ES-I3 (cell line): ENCODE measurements around the gene TPCN2.

ENCODE experiments used
- H3K36me3 ChIP-seq: 2 replicates; pipeline ENCODE4 v1.6.1; 2013; ENCODE audit warnings: mild to moderate bottlenecking, low read length, control low read depth, moderate library complexity; ENCODE audit not compliant: insufficient read depth
- H3K4me1 ChIP-seq: 2 replicates; pipeline ENCODE4 v1.6.1; 2013; ENCODE audit warnings: mild to moderate bottlenecking, control low read depth, low read length; ENCODE audit not compliant: insufficient read depth
- H3K9ac ChIP-seq: 2 replicates; pipeline ENCODE4 v1.6.1; 2013; ENCODE audit warnings: low read depth, mild to moderate bottlenecking, low read length, moderate library complexity
- H3K9me3 ChIP-seq: 2 replicates; pipeline ENCODE4 v1.6.1; 2013; ENCODE audit warnings: mild to moderate bottlenecking, low read length, moderate library complexity; ENCODE audit not compliant: control insufficient read depth, insufficient read depth

The TPCN2 gene

GRCh38 chr11:69153661-69154060 is 104.9 kb downstream of the TPCN2 start:
- H3K36me3 ChIP-seq, result no peaks in the 10 kb centered on the region; the same call in 1 of the 2 replicates
- no peak overlapping the region for H3K9ac ChIP-seq
- H3K4me1 ChIP-seq, result peaks cover 23% of the 10 kb centered on the region
- no peaks in the 10 kb centered on the region; the same call in 1 of the 2 replicates for H3K9me3 ChIP-seq

- Histone ChIP-seq H3K4me1 (peaks cover 23% of the 10 kb centered on the region), H3K36me3 (no peaks in the 10 kb centered on the region; the same call in 1 of the 2 replicates), H3K9me3 (no peaks in the 10 kb centered on the region; the same call in 1 of the 2 replicates), H3K9ac (no peak overlapping the region; the same call in 1 of the 2 replicates)
Observed at GRCh38 chr11:69154211-69154913, 105.6 kb downstream of the TPCN2 start.

DNA sequence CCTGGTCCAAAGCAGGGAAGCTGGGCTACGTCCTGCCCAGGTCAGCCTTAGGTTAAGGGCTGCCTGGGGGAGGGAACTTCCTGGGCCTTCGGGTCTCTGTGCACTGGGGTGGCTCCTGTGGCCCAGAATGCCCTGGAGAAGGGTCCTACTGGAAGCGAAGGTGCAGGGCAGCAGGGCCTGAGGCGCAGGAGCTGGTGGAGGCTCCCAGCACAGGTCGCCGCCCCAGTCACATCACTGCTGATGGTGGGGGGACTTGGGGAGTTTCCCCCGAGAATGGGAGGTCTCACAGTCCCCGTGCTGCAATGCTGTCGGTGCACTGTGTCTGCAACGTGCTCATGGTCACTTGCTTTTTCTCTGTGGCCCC is 106.2 kb downstream of the TPCN2 start:
- Histone ChIP-seq H3K4me1 (peaks cover 23% of the 10 kb centered on the region), H3K36me3 (no peaks in the 10 kb centered on the region; the same call in 1 of the 2 replicates), H3K9me3 (no peaks in the 10 kb centered on the region; the same call in 1 of the 2 replicates), H3K9ac (no peak overlapping the region)

DNA sequence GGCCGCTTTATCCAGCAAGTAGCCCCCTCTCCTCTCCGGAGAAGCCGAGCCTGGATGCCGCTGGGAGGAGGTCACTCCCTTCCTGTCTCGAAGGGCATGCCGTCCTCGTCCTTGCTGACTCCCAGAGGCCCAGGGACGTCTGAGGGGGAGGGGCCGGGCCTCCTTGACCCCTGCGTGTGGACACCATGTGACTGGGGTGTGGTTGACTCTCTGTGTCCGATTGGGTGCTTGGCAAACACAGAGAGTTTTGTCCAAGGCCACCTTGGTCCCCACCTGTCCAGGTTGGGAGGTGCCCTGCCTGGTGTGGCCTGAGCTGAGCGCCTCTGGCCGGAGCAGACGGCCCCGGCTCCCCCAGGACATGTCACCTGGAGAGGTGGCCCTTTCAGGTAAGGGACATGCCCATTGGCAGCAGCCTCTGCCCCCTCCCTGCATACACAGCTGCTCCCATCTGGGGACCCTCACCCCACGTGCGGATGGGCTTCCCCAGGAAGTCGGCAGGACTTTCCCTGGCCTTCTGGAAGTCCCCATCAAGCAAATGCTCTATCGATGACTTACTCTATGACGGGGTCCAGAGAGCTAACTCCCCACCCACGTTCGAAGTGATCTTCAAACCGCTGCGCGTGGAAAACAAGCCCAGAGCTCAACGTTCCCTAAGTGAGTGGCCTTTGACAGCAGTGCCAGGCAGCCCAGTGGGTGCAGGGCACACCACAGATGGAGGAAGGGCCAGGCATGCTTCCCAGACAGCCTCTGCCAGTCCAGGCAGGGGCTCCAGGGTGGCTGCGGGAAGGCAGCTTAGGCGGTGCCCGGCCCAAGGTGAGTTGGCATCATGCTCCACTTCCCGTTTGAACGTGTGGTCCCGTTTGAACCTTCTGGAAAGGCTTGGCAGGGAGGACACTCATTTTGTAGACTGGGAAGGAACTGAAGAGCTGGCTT is 106.8 kb downstream of the TPCN2 start, which contains the start of gene SMIM38:
SMIM38 (plus strand) TSS at position 634 of the 933 bp plus-strand sequence. CDS start 1,912 bp downstream, outside the sequence.
- Histone ChIP-seq H3K9me3 (no peaks in the 10 kb centered on the region; the same call in 1 of the 2 replicates), H3K4me1 (peaks cover 23% of the 10 kb centered on the region), H3K9ac (no peak within 1 kb of the TSS), H3K36me3 (no peaks in the 10 kb centered on the region; the same call in 1 of the 2 replicates)

DNA sequence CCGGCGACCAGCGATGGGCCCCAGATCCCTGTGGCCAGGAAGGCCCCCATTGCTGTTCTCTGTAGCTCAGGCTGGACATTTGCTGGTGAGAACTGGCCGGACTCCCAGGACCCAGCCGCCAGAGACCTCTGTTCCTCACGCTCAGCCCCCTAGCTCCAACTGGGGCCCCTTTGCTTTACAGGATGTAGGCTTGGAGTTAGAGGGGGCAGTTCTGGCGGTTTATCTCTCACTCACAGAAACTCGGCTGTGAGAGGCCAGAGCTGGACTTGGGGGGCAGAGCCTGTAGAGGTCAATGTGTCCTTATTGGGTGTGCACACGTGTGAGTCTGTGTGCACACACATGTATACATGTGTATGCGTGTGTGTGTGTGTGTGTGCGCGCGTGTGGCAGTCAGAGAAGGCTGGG is 107.5 kb downstream of the TPCN2 start:
- Histone ChIP-seq H3K9me3 (no peaks in the 10 kb centered on the region), H3K4me1 (peaks cover 23% of the 10 kb centered on the region), H3K36me3 (no peaks in the 10 kb centered on the region; the same call in 1 of the 2 replicates), H3K9ac (no peak overlapping the region)

DNA sequence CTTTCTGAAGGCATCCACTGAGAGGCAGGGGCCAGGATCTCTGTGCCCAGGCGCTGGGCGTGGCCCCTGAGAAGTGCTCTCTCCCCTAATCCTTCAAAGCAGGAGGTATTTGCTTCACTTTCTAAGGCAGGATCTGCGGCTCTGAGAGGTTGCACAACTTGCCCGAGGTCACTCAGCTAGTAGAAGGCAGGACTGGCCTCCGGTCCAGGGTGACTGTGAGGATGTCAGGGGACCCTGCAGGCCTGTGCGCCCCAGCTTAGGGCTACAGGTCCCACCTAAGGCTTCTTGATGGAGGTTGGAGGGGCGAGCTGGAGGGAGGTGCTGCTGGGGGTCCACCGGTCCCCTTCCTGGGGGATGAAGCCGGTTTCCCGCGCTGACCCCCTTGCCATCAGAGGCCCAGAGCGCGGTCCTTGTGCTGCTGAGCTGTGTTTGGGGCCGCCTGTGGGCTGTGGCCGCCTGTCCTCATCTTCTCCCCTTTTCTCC is 108.0 kb downstream of the TPCN2 start:
- Histone ChIP-seq H3K4me1 (peaks cover 23% of the 10 kb centered on the region), H3K9ac (no peak overlapping the region), H3K36me3 (no peaks in the 10 kb centered on the region; the same call in 1 of the 2 replicates), H3K9me3 (no peaks in the 10 kb centered on the region)

- Histone ChIP-seq H3K9ac (no peak overlapping the region), H3K36me3 (no peaks in the 10 kb centered on the region; the same call in 1 of the 2 replicates), H3K9me3 (no peaks in the 10 kb centered on the region), H3K4me1 (peaks cover 19% of the 10 kb centered on the region)
Observed at GRCh38 chr11:69157156-69157821, 108.6 kb downstream of the TPCN2 start.

- Histone ChIP-seq H3K36me3 (no peaks in the 10 kb centered on the region; the same call in 1 of the 2 replicates), H3K9me3 (no peaks in the 10 kb centered on the region), H3K4me1 (peaks cover 13% of the 10 kb centered on the region; the same call in 1 of the 2 replicates), H3K9ac (no peak overlapping the region)
Observed at GRCh38 chr11:69157822-69158231, 109.1 kb downstream of the TPCN2 start.

GRCh38 chr11:69158301-69159149 is 109.8 kb downstream of the TPCN2 start:
- peaks cover 6% of the 10 kb centered on the region; the same call in 1 of the 2 replicates for H3K4me1 ChIP-seq
- no peaks in the 10 kb centered on the region; the same call in 1 of the 2 replicates for H3K9me3 ChIP-seq
- no peak overlapping the region for H3K9ac ChIP-seq
- no peaks in the 10 kb centered on the region; the same call in 1 of the 2 replicates for H3K36me3 ChIP-seq

DNA sequence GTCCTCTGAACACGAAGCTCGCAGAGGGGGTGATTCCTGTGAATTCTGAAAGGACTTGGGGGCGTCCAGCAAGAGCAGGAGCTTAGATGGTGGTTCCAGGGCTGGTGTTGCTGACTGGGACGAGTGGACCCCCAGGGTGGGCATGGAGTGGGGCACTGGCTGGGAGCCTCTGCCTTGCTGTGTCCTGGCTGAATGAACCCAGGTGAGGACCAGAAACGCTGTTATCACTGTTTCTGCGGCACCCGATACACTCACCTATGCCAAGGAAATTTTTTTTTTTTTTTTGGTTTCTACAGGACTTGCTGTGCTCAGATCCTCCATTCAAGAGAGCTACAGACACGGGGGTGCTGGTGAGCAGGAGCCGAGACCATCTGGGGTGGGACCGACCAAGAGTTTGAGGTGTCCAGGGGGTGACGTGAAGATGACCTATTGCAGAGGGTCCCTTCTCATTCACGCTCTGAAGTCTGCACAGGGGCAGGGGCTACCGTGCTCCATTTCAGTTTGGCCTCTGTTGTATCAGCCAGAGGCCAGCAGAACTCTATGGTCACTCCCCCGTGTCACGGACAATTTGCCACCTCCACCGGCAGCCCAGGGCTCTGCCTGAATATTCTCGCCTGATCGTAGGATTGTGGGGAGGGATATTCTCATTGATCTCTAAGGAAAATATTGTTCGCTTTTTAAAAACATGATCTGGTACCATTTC is 110.6 kb downstream of the TPCN2 start:
- H3K9me3 ChIP-seq, result peaks cover 4% of the 10 kb centered on the region; the same call in 1 of the 2 replicates
- no peaks in the 10 kb centered on the region; the same call in 1 of the 2 replicates for H3K36me3 ChIP-seq
- H3K4me1 ChIP-seq, result peaks cover 6% of the 10 kb centered on the region; the same call in 1 of the 2 replicates
- H3K9ac ChIP-seq, result no peak overlapping the region

- no peak overlapping the region for H3K9ac ChIP-seq
- peaks cover 6% of the 10 kb centered on the region; the same call in 1 of the 2 replicates for H3K4me1 ChIP-seq
- H3K36me3 ChIP-seq, result no peaks in the 10 kb centered on the region; the same call in 1 of the 2 replicates
Observed at GRCh38 chr11:69160296-69161116, 111.8 kb downstream of the TPCN2 start.

GRCh38 chr11:69161117-69161407 is 112.3 kb downstream of the TPCN2 start:
- no peaks in the 10 kb centered on the region; the same call in 1 of the 2 replicates for H3K36me3 ChIP-seq
- peaks cover 4% of the 10 kb centered on the region; the same call in 1 of the 2 replicates for H3K9me3 ChIP-seq
- no peak overlapping the region for H3K9ac ChIP-seq
- H3K4me1 ChIP-seq, result peaks cover 4% of the 10 kb centered on the region; the same call in 1 of the 2 replicates

More at GRCh38 chr11:69160296-69161116, 111.8 kb downstream of the TPCN2 start:
- peaks cover 4% of the 10 kb centered on the region; the same call in 1 of the 2 replicates for H3K9me3 ChIP-seq
